SK-N-MC (cell line): ENCODE data around the gene PTPN12.

Experiments
- EZH2 ChIP-seq: fragments of 200-600 bp; sonication (generic); IDR thresholded peaks from one replicate; pipeline ENCODE4 v1.6.1; 2017; ENCODE audit warnings: antibody characterized with exemption
- FOXP2 ChIP-seq: optimal IDR thresholded peaks from 2 replicates; pipeline ENCODE3; 2011; ENCODE audit warnings: mild to moderate bottlenecking, moderate library complexity; ENCODE audit not compliant: insufficient read depth; ENCODE audit errors: extremely low read length, control extremely low read depth
- POLR2AphosphoS5 ChIP-seq: IDR thresholded peaks from 2 replicates; pipeline ENCODE4 v1.6.1; 2012; ENCODE audit warnings: mild to moderate bottlenecking, low read depth, low read length, borderline replicate concordance

- TF ChIP-seq EZH2 (no peak), POLR2AphosphoS5 (no peak), FOXP2 (no peak)
Measured at GRCh38 chr7:77566421-77566820, 29.3 kb downstream of the PTPN12 start.
